OCI-LY7 (cell line): ENCODE data around the gene RAPGEF5. TPM values are rescaled to one million over a fixed set of nuclear protein-coding genes. Genes with fewer than 3 reads are reported as not detected.

Experiments
- BruUV-seq: library from RNA; stranded (reverse); fragments of 400-500 nt; replicated peaks from 2 replicates; lab custom pipeline; 2021; lab: Mats Ljungman, UMichigan
- CTCF ChIA-PET: fragments of 300-600 bp; sonication (Branson Sonifier 250); formaldehyde crosslinking; loops from one replicate; lab custom pipeline; 2022; ENCODE audit warnings: antibody characterized with exemption; ENCODE audit not compliant: unreplicated experiment; lab: Charles Lee
- POLR2A ChIA-PET: fragments of 300-600 bp; sonication (Branson Sonifier 250); formaldehyde crosslinking; loops from one replicate; lab custom pipeline; 2022; ENCODE audit warnings: antibody characterized with exemption; lab: Charles Lee
- DNase-seq: peaks from one replicate; pipeline ENCODE4 v3.0.0-alpha.2; 2015; ENCODE audit warnings: low spot score
- H2AFZ ChIP-seq: fragments of 200-600 bp; sonication (generic), shearing (Covaris generic); 2 replicates; pipeline ENCODE4 v1.6.1; 2014; ENCODE audit warnings: mild to moderate bottlenecking, antibody characterized with exemption, low read length, moderate library complexity
- H3K27ac ChIP-seq: fragments of 200-600 bp; sonication (generic); 2 replicates; pipeline ENCODE4 v1.5.1; 2014; ENCODE audit warnings: mixed run types, low read depth, mild to moderate bottlenecking, moderate library complexity, low read length, inconsistent platforms; ENCODE audit not compliant: poor library complexity, severe bottlenecking
- H3K36me3 ChIP-seq: fragments of 200-600 bp; sonication (generic); 2 replicates; pipeline ENCODE4 v1.6.1; 2014; ENCODE audit warnings: mild to moderate bottlenecking, antibody characterized with exemption, low read length, moderate library complexity, mixed read lengths; ENCODE audit not compliant: insufficient read depth
- H3K4me1 ChIP-seq: fragments of 200-600 bp; sonication (generic); 2 replicates; pipeline ENCODE4 v1.5.1; 2014; ENCODE audit warnings: mild to moderate bottlenecking, low read length; ENCODE audit not compliant: insufficient read depth, poor library complexity, severe bottlenecking
- H3K4me2 ChIP-seq: fragments of 200-600 bp; sonication (generic); 2 replicates; pipeline ENCODE4 v1.6.1; 2014; ENCODE audit warnings: mild to moderate bottlenecking, low read length
- H3K4me3 ChIP-seq: fragments of 200-600 bp; sonication (generic); 2 replicates; pipeline ENCODE4 v1.5.1; 2014; ENCODE audit warnings: mild to moderate bottlenecking, low read depth, low read length; ENCODE audit not compliant: poor library complexity, severe bottlenecking
- H3K79me2 ChIP-seq: fragments of 200-600 bp; sonication (generic); 2 replicates; pipeline ENCODE4 v1.6.1; 2016; ENCODE audit warnings: low read depth, mild to moderate bottlenecking, low read length, moderate library complexity, mixed read lengths; ENCODE audit not compliant: insufficient read depth
- H3K9me2 ChIP-seq: fragments of 200-600 bp; sonication (generic); 2 replicates; pipeline ENCODE4 v1.6.1; 2016; ENCODE audit warnings: mild to moderate bottlenecking, low read length, mixed read lengths; ENCODE audit not compliant: insufficient read depth
- H3K9me3 ChIP-seq: fragments of 200-600 bp; sonication (generic); 2 replicates; pipeline ENCODE4 v1.6.1; 2014; ENCODE audit warnings: mild to moderate bottlenecking, mixed run types, low read length, mixed read lengths
- H4K20me1 ChIP-seq: fragments of 200-600 bp; sonication (generic); 2 replicates; pipeline ENCODE4 v1.6.1; 2014; ENCODE audit warnings: mild to moderate bottlenecking, antibody characterized with exemption, low read length, moderate library complexity, mixed read lengths; ENCODE audit not compliant: insufficient read depth
- EZH2phosphoT487 ChIP-seq: fragments of 200-600 bp; sonication (generic); IDR thresholded peaks from 2 replicates; pipeline ENCODE4 v1.6.1; 2018; ENCODE audit warnings: low read depth, borderline replicate concordance, mild to moderate bottlenecking, mixed run types, antibody characterized with exemption, low read length, moderate library complexity, mixed read lengths
- intact Hi-C: fragments of 100-400 bp; cut with micrococcal nuclease; formaldehyde crosslinking; loops from one replicate; pipeline ENCODE4 v1.10.0; 2022; ENCODE audit not compliant: unreplicated experiment
- total RNA-seq, 2 experiments: library from RNA; depleted of rRNA in 1 of 2; stranded (reverse); fragments of >200 nt in 1 of 2; shearing (Covaris generic) in 1 of 2; gene quantifications; 2 replicates each; pipeline ENCODE4 v1.2.3, GENCODE V29; 2014 to 2022
- TF ChIP-seq, protein P1 (sequence below): fragments of 200-600 bp; sonication (generic); conservative IDR thresholded peaks from 2 replicates; pipeline ENCODE4 v1.5.1; 2014; ENCODE audit warnings: mild to moderate bottlenecking, antibody characterized with exemption, low read length, moderate library complexity, mixed read lengths

The RAPGEF5 gene
- total RNA-seq, 2 experiments from 2014 or later, result 114 to 115 TPM

DNA sequence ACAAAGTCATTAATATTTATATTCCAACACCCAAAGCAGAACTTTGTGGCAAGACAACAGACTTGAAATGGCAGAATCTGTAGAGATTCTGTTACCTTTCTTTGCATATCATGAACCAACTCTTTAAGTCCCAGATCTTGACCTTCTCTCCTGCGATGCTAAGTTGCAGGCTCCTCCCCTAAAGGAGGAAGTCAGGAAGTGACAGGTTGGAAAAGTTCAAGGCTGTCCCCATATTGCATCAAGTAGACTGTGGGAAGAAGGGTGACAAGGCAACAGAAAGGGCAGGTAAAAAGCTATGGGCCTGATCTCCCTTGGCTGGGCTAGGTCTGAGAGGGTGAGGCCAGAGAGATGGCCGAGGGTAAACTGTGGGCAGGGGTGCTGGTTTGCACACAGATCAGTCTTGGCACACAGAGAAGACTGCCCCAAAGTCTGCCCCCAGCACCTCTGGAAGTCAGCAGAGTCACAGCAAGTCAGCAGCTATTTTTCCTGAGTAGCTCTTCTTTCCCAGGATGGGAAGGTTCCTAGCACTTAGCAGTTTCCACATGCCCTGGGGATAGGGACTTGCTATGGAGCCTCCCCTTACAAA, 115.1 kb downstream of the RAPGEF5 start:
- Histone ChIP-seq H2AFZ (no peak overlapping the region), H3K36me3 (peaks cover 94% of the 10 kb centered on the region), H3K27ac (no peak overlapping the region), H4K20me1 (no peaks in the 10 kb centered on the region), H3K4me3 (no peak overlapping the region), H3K9me2 (no peaks in the 10 kb centered on the region), H3K9me3 (peaks cover 9% of the 10 kb centered on the region; the same call in 1 of the 2 replicates), H3K4me2 (no peak overlapping the region), H3K79me2 (peaks cover 23% of the 10 kb centered on the region; the same call in 1 of the 2 replicates), H3K4me1 (no peaks in the 10 kb centered on the region)
- no TSS peak for BruUV-seq
- DNase-seq, result no peak
- no peak for TF ChIP-seq EZH2phosphoT487
- TF ChIP-seq, protein P1, sequence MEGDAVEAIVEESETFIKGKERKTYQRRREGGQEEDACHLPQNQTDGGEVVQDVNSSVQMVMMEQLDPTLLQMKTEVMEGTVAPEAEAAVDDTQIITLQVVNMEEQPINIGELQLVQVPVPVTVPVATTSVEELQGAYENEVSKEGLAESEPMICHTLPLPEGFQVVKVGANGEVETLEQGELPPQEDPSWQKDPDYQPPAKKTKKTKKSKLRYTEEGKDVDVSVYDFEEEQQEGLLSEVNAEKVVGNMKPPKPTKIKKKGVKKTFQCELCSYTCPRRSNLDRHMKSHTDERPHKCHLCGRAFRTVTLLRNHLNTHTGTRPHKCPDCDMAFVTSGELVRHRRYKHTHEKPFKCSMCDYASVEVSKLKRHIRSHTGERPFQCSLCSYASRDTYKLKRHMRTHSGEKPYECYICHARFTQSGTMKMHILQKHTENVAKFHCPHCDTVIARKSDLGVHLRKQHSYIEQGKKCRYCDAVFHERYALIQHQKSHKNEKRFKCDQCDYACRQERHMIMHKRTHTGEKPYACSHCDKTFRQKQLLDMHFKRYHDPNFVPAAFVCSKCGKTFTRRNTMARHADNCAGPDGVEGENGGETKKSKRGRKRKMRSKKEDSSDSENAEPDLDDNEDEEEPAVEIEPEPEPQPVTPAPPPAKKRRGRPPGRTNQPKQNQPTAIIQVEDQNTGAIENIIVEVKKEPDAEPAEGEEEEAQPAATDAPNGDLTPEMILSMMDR, result no peak
- POLR2A ChIA-PET, result interaction anchor here (1.0 kb wide), 1 partner anchor 19 kb away, joined by 3 read pairs; no protein-coding TSS in a partner anchor
- CTCF ChIA-PET, result no interaction called here
- intact Hi-C loops, result no loop called here

DNA sequence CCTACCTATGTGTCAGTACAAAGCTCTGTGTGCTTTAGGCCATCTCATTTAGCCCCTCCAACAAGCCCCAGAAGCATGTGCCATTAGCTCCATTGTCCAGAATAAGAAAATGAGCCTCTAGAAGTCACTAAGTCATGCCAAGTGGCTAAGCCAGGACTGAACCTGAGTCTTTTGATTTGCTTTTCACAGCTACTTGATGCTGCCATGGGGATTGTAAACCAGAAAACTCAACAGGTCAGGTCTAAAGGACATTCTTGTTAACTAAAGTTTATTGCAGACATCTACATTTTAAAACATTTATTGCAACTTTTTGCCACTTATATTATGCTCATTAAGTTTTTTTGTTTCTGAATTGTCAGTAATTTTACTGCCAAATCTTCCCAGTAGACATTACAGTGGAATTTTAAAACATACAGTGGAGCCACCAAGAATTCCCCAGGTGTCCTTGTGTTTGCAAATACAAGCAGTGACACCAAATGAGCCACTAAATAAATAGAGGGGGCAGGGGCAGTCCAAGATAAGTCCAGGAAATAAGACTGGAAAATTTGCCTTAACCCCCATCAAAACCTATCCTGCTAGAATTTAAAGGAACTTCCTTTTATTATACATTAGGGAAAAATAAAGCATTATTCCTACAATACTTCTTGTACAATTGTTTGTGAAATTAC, 115.9 kb downstream of the RAPGEF5 start:
- ChIA-PET CTCF (no interaction called here), POLR2A (interaction anchor here (0.6 to 0.7 kb wide), 2 partner anchors 21 to 408 kb away, joined by 4 to 8 read pairs; no protein-coding TSS in a partner anchor)
- intact Hi-C loops, result no loop called here
- no peak overlapping the region for H2AFZ ChIP-seq
- TF ChIP-seq, protein P1, result no peak
- no peak for TF ChIP-seq EZH2phosphoT487
- H3K9me3 ChIP-seq, result peaks cover 4% of the 10 kb centered on the region; the same call in 1 of the 2 replicates
- peaks cover 94% of the 10 kb centered on the region for H3K36me3 ChIP-seq
- no TSS peak for BruUV-seq
- H3K4me1 ChIP-seq, result no peaks in the 10 kb centered on the region
- no peak overlapping the region for H3K27ac ChIP-seq
- H3K9me2 ChIP-seq, result no peaks in the 10 kb centered on the region
- H4K20me1 ChIP-seq, result no peaks in the 10 kb centered on the region
- no peak overlapping the region for H3K4me2 ChIP-seq
- H3K4me3 ChIP-seq, result no peak overlapping the region
- DNase-seq, result no peak
- peaks cover 15% of the 10 kb centered on the region; the same call in 1 of the 2 replicates for H3K79me2 ChIP-seq
